Activated CD4-positive, alpha-beta T cell treated with anti-CD3 and anti-CD28 coated beads, Interleukin-2, amount 50 U/mL, for 4 hours (primary cell): ENCODE results near the gene RFX3.
A peak's percentile ranks its signal among the peaks of the same experiment; 100 is the strongest.

Source experiments
- DNase-seq, 2 experiments: peaks; one replicate each; pipeline ENCODE4 v3.0.0-alpha.2; 2020

The RFX3 gene

GRCh38 chr9:3525836-3526164 is at the start of gene RFX3:
Gene RFX3, minus strand, starts transcription at chr9:3526001. Its CDS starts 130,413 bp downstream, at chr9:3395588.
- peak; percentile 89 to 93 for DNase-seq

GRCh38 chr9:3571500-3571899 is 45.7 kb upstream of the RFX3 start:
- DNase-seq = no peak

- DNase-seq = no peak
Measured at GRCh38 chr9:3569529-3569928, 43.7 kb upstream of the RFX3 start.

- DNase-seq = no peak
Measured at GRCh38 chr9:3567988-3568387, 42.2 kb upstream of the RFX3 start.

- no peak for DNase-seq
Measured at GRCh38 chr9:3553076-3553765, 27.4 kb upstream of the RFX3 start.

GRCh38 chr9:3549225-3549624 is 23.4 kb upstream of the RFX3 start:
- DNase-seq = no peak

DNA sequence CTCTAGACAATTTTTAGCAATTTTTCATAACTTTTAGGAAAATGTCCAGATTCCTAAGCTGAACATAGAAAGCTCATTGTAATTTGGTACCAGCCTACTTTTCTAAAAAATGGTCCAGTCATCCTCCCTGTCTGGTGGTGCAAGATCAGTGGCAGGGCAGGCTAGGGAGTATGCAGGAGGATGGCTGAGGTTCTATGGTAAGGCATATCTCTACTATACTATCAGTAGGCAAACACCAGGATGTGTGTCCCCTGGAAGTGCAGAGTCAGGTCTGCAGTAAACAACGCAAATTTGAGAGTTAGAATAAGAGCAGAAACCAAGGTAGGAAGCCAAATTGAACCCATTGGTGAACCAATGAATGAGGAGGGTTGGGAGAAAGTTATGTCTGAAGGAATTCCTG is 22.8 kb upstream of the RFX3 start:
- DNase-seq = no peak

- DNase-seq = no peak
Measured at GRCh38 chr9:3541206-3541605, 15.4 kb upstream of the RFX3 start.

DNA sequence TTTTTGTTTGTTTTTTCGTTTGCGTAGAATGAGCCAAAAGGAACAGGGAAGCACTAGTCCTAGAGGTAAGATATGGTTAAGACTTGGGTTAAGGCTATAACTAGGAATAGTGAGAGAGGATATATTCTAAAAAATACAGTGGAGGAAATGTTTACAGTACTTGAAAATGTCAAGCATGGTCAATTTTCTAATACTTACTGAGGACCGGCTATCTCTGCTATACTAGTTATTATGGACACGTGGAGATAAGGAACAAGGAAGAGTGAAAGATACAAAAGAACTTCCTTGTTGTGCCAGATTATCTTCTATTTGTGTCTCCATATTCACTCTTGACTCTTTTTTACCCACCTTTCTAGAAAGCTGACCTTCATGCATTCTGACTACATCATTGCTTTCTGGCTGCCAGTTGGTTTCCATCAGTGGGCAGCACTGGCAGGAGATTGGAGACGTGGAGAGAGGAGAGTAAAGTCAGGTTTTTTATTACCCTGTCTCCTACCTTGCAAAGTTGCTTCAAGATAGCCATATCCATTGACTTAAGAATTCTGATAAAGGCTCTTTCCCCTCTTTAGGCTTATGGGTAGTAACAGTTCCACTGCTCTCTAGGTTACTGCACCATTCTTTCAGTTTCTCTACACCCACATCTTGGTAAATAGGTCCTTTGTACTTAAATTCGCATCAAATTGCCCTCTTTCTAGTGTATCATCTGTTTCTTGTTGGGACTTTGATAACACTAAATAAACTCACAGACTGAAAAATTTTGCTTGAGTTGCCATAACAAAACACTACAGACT is 9.0 kb upstream of the RFX3 start:
- no peak for DNase-seq

DNA sequence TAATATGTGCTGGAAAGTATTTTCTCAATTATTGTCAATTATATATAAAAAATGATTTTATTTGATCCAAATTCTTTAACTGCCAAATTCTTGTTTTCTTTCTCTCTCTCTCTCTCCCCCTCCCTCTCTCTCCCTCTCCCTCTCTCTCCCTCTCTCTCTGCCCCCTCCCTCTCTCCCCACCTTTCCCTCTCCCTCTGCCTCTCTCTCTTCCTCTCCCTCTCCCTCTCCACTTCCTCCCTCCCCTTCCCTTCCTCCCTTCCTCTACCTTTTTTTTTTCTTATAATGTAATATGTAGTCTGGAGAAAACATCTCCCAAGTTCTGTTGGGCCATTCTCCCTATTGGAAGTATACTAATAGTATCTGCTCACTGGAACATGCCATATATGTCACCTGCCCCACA is 6.4 kb upstream of the RFX3 start:
- no peak for DNase-seq

GRCh38 chr9:3528451-3528850 is 2.6 kb upstream of the RFX3 start:
- DNase-seq = peak; percentile 33 to 52

DNA sequence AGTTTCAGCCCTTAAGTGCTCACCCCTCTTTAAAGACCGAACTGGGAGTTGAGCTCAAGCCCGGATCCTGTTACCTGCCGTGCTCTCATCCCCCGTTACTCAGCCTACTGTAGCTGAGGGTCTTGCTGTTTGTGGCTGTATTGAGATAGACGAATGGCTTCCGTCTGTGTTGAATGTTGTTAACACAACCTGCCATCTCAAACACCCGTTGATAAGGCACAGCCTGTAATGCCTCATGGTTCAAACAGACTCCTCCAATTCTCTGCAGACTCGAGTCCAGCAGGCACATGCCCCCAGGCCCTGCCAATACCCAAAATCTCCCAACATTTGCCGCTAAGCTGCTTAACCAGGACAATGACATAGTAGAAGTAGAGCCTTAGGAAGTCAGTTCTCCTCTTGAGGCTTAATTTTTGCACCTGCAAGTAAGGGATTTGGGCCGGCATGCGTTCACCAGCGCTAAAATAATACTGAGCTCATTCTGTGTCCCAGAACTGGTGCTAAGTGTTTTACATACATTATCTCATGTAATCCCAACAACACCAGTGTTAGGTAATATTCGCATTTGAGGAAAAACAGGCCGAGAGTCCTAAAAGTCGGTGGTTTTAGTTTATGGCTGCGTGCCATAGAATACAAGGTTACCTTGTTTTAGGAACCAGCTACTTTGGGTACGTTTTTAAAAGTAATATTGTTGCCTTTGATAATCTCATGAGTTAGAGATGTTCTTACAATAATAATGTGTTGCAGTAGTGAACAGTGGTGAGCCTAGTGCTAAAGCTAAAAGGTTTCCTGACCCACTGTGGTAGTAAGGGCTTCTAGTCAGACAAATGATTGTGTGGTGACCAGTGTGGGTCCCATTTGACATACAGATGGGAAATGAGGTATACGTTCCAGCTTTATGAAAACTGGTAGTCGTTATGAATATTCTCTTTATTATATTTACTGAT is 1.5 kb upstream of the RFX3 start:
- DNase-seq = no peak

DNA sequence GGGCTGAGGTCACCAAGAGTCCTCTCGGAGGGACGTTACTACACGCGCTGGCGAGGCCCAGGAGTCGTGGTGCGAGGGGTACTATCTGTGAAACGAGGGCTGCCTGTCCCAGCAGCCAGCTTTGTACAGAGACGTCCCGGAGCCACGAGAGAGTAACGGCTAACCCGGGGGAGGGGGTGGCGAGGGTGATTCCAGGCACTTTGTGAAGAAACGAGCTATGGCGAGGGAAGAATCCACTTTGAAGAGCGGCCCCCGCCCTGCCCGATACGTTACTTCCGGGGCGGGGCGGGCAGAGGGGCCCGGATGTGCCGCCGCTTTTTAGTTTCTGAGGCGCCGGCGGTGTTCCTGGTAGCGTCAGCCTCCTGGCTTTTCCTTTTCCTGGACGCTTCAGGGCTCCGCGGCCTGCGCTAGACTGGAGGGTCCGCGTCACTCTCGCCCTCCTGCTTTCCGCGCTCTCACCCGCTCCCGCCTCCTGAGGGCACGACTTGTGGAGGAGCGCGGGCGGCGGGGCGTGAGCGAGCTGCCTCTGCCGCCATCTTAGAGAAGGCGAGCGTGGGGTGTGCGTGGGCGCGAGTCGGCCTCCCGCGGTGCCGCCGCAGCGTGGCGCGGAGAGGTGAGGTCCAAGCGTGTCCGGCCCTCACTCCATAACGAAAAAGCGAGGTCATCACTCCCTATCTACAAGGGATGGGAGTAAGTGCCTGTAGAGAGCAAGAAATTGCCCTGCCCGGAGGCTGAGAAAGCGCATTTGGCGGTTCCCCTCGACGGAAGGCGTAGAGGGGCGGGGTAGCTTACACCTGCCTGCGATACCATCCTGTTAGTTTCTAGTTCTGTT is 580 bp upstream of the RFX3 start:
- peak; percentile 85 for DNase-seq

DNA sequence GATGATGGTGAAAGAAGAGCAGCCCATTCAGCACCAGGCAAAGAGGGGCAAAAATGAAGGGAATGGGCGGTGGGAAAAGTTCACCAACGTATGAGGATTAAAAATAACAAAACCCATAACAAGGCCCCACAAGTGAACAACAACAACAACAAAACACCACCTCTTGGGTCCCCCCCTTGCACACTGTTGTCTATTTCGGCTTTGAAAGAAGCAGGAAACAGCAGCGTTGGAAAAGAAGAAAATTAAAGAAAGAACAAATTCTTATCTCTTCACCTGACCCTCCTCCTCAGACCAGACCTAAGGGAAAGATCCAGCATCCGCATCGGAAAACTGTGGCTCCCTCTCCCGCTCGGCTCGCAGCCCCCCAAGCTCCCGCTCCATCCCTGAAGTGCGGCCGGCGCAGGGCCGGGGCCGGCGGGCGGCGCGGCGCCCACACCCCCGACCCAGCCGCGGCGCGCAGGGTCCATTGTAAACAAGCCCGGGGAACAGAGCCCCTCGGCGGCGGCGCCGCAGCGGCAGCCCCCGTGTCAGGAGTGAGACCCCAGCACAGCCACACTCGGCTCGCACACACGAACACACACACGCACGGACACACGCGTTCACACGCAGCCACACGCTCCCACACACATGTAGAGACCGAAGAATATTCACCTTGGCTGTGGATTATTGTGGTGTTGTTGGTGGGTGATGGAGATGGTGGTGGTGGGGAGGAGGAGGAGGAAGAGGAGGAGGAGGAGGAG is 535 bp downstream of the RFX3 start:
- no peak for DNase-seq

DNA sequence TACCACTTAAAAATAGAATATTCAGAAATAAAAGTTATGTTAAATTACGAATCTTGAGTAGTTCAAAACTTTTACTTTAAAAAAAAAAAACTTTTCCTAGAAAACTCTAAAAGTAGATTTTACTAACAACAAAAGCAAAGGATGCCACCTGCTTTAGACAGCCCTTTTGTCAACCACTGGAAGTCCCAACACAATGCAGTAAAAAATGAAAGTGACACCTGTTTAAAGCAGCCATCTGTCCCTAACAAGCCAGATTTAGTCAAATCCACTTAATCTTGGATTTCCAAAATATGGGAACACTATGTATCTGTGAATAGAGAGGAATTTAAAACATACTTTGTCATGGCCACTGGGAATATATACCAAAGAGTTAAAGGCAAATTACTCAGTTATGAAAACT is 3.8 kb downstream of the RFX3 start:
- no peak for DNase-seq

DNA sequence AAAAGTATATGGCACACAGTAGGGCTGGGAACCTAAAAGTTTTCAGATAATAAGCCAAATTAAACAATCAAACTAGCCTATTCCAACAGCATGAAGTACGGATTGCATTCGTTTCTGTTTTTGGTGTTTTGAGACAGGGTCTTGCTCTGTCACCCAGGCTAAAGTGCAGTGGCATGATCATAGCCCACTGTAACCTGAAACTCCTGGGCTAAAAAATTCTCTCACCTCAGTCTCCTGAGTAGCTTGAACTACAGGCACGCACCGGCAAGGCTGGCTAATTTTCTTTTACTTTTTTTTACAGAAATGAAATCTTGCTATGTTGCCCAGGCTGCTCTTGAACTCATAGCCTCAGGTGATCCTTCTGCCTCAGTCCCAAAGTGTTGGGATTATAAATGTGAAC is 5.2 kb downstream of the RFX3 start:
- no peak for DNase-seq

GRCh38 chr9:3517377-3518048 is 8.3 kb downstream of the RFX3 start:
- DNase-seq = no peak

GRCh38 chr9:3516667-3517330 is 9.0 kb downstream of the RFX3 start:
- no peak for DNase-seq

DNA sequence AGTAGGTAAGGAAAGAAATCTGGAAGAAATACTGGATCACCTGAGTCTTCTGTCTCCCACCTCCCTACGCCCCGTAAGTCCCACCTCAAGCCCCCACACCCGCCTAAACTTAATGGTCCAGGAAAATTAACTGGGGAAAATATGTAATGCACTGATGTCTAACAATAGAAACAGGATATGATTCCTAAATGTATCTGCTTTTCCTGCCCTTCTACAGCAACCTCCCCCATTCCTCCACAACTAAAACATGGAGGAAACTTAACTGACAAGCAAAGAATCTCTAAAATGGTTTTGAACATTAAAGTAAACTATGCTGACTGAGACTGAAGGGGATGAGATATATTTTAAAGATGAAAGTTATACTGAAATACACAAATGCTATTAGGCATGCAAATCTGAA is 10.4 kb downstream of the RFX3 start:
- no peak for DNase-seq

- no peak for DNase-seq
Measured at GRCh38 chr9:3514786-3515185, 11.0 kb downstream of the RFX3 start.
